Testis (tissue), 2 donors: ENCODE measurements around the gene HOXA13.

Experiments used
- CTCF ChIP-seq, 3 experiments: fragments of 450-650 bp in 2 of 3; fragments of 200-600 bp in 1 of 3; sonication (generic) in 1 of 3; IDR thresholded peaks; one replicate each; pipeline ENCODE4 v1.5.1; 2016 to 2019; ENCODE audit warnings: antibody characterized with exemption in 3 of 3, mild to moderate bottlenecking in 2 of 3, moderate library complexity in 1 of 3
- POLR2A ChIP-seq: fragments of 450-650 bp; IDR thresholded peaks from one replicate; pipeline ENCODE4 v1.6.1; 2017; ENCODE audit warnings: antibody characterized with exemption, mild to moderate bottlenecking, moderate library complexity

DNA sequence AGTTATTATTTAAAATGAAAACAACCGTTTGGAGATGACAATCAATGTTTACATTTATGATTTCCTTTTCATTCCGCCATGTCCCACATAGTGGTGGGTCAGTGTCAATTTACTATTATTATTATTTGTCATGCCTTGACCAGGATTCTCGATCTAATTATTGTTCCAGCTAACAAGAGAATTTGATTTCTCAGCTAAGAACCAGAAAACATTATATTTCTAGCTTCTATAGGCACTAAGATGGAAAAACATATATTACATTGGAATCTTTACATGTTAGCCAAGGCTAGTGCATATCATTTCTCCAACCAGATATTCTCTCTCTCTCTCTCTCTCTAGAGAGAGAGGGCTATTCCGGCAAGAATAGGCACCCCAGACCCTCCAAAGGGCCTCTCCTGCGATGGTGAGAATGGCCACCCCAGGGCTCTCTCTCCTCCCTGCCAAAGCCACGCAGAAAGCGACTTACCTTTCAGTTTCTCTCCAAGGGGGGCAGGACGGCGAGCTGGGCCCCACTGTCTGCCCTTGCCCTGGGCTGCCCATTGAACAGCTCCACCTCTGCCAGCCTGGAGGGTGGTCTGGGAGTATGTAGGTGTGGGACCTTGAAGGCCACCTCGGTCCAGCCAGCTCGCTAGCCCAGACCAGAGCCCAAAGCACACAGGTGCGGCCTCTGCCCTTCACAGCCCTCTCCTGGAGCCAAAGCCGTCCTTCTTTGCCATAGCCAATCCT is 49.9 kb downstream of the HOXA13 start:
- TF ChIP-seq CTCF (IDR thresholded peaks at IDR 0.05) = no peak
- TF ChIP-seq POLR2A = no peak
